OCI-LY1 (cell line): Measurements from ENCODE around the gene EXD3.

ENCODE experiments used
- H2AFZ ChIP-seq: fragments of 200-600 bp; sonication (generic), shearing (Covaris generic); 2 replicates; pipeline ENCODE4 v1.6.0; 2014; ENCODE audit warnings: antibody characterized with exemption, mild to moderate bottlenecking, low read length
- H3F3A ChIP-seq: fragments of 200-600 bp; sonication (generic), shearing (Covaris generic); 2 replicates; pipeline ENCODE4 v1.6.0; 2014; ENCODE audit warnings: mild to moderate bottlenecking, antibody characterized with exemption, low read length, moderate library complexity; ENCODE audit not compliant: insufficient read depth
- H3K27ac ChIP-seq: fragments of 200-600 bp; sonication (generic); 2 replicates; pipeline ENCODE4 v1.5.1; 2014; ENCODE audit warnings: low read length, mixed run types, mild to moderate bottlenecking, low read depth; ENCODE audit not compliant: poor library complexity, severe bottlenecking
- H3K27me3 ChIP-seq: fragments of 200-600 bp; sonication (generic); 2 replicates; pipeline ENCODE4 v1.6.0; 2014; ENCODE audit warnings: antibody characterized with exemption, mild to moderate bottlenecking, low read length, moderate library complexity; ENCODE audit not compliant: insufficient read depth
- H3K36me3 ChIP-seq: fragments of 200-600 bp; sonication (generic); 2 replicates; pipeline ENCODE4 v1.6.1; 2014; ENCODE audit warnings: mild to moderate bottlenecking, antibody characterized with exemption, low read length, moderate library complexity, mixed read lengths; ENCODE audit not compliant: insufficient read depth
- H3K4me1 ChIP-seq: fragments of 200-600 bp; sonication (generic); 2 replicates; pipeline ENCODE4 v1.5.1; 2014; ENCODE audit warnings: mild to moderate bottlenecking, low read length, moderate library complexity; ENCODE audit not compliant: insufficient read depth, severe bottlenecking
- H3K4me2 ChIP-seq: fragments of 200-600 bp; sonication (generic), shearing (Covaris generic); 2 replicates; pipeline ENCODE4 v1.6.1; 2014; ENCODE audit warnings: low read length
- H3K4me3 ChIP-seq: fragments of 200-600 bp; sonication (generic); 2 replicates; pipeline ENCODE4 v1.5.1; 2014; ENCODE audit warnings: low read length, low read depth, mild to moderate bottlenecking, mixed read lengths; ENCODE audit not compliant: poor library complexity, severe bottlenecking
- H3K79me2 ChIP-seq: fragments of 200-600 bp; shearing (Covaris generic); 2 replicates; pipeline ENCODE4 v1.6.1; 2016; ENCODE audit warnings: mixed run types, low read length, mixed read lengths; ENCODE audit not compliant: insufficient read depth
- H3K9ac ChIP-seq: fragments of 200-600 bp; sonication (generic), shearing (Covaris generic); 2 replicates; pipeline ENCODE4 v1.6.1; 2014; ENCODE audit warnings: mild to moderate bottlenecking, low read length, mixed read lengths
- H3K9me2 ChIP-seq: fragments of 200-600 bp; sonication (generic), shearing (Covaris generic); 2 replicates; pipeline ENCODE4 v1.6.1; 2014; ENCODE audit warnings: low read depth, mild to moderate bottlenecking, low read length, mixed read lengths
- H3K9me3 ChIP-seq: fragments of 200-600 bp; shearing (Covaris generic); 2 replicates; pipeline ENCODE4 v1.6.1; 2014; ENCODE audit warnings: low read length, mixed read lengths
- H4K20me1 ChIP-seq: fragments of 200-600 bp; sonication (generic), shearing (Covaris generic); 2 replicates; pipeline ENCODE4 v1.6.0; 2016; ENCODE audit warnings: mild to moderate bottlenecking, low read length; ENCODE audit not compliant: insufficient read depth
- EZH2 ChIP-seq: fragments of 200-600 bp; sonication (generic), shearing (Covaris generic); IDR thresholded peaks from 2 replicates; pipeline ENCODE4 v1.8.0; 2017; ENCODE audit warnings: borderline replicate concordance, mixed run types, mild to moderate bottlenecking, antibody characterized with exemption, low read length, moderate library complexity, mixed read lengths
- TF ChIP-seq, protein P1 (sequence below): fragments of 200-600 bp; sonication (generic), shearing (Covaris generic); IDR thresholded peaks from 2 replicates; pipeline ENCODE4 v1.5.1; 2017; ENCODE audit warnings: mild to moderate bottlenecking, antibody characterized with exemption, low read length, moderate library complexity, mixed read lengths

EXD3 gene

DNA sequence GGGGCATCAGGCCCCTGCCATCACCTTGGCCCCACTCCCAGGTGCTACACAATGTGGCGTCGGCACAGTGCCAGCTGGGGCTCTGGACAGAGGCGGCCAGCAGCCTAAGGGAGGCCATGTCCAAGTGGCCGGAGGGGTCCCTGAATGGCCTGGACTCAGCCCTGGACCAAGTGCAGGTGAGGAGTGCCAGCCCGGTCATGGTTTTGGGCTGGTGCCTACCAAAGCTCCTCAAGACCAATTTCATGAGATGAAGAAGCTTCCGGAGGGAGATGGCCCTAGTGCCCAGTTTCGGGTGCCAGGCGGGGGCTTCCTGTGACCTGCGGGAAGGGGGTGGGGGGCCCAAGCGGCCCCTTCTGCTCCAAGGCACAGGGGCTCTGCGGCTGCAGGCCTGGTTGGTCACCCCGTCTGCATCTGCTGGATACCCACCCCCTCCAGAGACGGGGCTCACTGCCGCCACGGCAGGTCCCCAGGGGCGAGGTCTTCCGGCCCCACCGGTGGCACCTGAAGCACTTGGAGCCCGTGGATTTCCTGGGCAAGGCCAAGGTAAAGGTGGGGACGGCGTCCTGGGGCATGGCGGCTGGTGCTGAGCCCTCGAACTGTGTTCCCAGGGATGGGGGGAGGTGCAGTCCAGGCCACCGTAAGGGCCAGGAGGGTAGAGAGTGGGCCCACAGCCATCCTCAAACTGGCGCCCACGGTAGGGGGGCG is 6.0 kb upstream of the EXD3 start:
- Histone ChIP-seq H3K36me3 (no peaks in the 10 kb centered on the region), H3K4me1 (peaks cover 22% of the 10 kb centered on the region), H3K27ac (no peak overlapping the region), H2AFZ (no peak overlapping the region), H3K4me3 (no peak overlapping the region), H3K9ac (no peak overlapping the region), H3K79me2 (no peaks in the 10 kb centered on the region), H3K27me3 (peaks cover 18% of the 10 kb centered on the region; the same call in 1 of the 2 replicates), H3K9me3 (no peaks in the 10 kb centered on the region), H3K9me2 (no peaks in the 10 kb centered on the region), H4K20me1 (no peaks in the 10 kb centered on the region), H3K4me2 (no peak overlapping the region; the same call in 1 of the 2 replicates), H3F3A (no peaks in the 10 kb centered on the region)
- TF ChIP-seq EZH2 = no peak
- TF ChIP-seq, protein P1, sequence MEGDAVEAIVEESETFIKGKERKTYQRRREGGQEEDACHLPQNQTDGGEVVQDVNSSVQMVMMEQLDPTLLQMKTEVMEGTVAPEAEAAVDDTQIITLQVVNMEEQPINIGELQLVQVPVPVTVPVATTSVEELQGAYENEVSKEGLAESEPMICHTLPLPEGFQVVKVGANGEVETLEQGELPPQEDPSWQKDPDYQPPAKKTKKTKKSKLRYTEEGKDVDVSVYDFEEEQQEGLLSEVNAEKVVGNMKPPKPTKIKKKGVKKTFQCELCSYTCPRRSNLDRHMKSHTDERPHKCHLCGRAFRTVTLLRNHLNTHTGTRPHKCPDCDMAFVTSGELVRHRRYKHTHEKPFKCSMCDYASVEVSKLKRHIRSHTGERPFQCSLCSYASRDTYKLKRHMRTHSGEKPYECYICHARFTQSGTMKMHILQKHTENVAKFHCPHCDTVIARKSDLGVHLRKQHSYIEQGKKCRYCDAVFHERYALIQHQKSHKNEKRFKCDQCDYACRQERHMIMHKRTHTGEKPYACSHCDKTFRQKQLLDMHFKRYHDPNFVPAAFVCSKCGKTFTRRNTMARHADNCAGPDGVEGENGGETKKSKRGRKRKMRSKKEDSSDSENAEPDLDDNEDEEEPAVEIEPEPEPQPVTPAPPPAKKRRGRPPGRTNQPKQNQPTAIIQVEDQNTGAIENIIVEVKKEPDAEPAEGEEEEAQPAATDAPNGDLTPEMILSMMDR = no peak

DNA sequence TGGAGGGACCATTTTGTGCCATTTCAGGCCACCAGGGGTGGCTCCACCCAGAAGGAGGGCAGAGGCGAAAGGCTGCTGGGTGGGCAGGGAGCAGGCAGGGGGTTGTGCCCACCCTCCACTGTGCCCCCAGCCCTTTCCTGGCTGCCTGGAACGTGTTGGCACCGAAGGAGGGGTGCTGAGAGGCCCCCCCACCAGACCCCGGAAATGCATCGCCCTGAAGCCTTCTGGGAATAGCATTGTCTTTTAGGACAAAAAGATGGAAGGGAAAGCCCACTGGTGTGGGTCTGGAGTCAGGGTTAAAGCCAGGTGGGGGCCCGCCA is 5.3 kb upstream of the EXD3 start:
- H3K9me2 ChIP-seq = no peaks in the 10 kb centered on the region
- no peaks in the 10 kb centered on the region for H3K79me2 ChIP-seq
- H3F3A ChIP-seq = no peaks in the 10 kb centered on the region
- no peaks in the 10 kb centered on the region for H3K36me3 ChIP-seq
- H3K27me3 ChIP-seq = peaks cover 18% of the 10 kb centered on the region; the same call in 1 of the 2 replicates
- H3K4me3 ChIP-seq = no peak overlapping the region
- no peak overlapping the region for H3K27ac ChIP-seq
- no peak overlapping the region for H3K9ac ChIP-seq
- no peaks in the 10 kb centered on the region for H4K20me1 ChIP-seq
- H3K9me3 ChIP-seq = no peaks in the 10 kb centered on the region
- no peak overlapping the region for H3K4me2 ChIP-seq
- H3K4me1 ChIP-seq = peaks cover 26% of the 10 kb centered on the region
- H2AFZ ChIP-seq = no peak overlapping the region
- TF ChIP-seq EZH2 = no peak
- TF ChIP-seq, protein P1 = no peak

DNA sequence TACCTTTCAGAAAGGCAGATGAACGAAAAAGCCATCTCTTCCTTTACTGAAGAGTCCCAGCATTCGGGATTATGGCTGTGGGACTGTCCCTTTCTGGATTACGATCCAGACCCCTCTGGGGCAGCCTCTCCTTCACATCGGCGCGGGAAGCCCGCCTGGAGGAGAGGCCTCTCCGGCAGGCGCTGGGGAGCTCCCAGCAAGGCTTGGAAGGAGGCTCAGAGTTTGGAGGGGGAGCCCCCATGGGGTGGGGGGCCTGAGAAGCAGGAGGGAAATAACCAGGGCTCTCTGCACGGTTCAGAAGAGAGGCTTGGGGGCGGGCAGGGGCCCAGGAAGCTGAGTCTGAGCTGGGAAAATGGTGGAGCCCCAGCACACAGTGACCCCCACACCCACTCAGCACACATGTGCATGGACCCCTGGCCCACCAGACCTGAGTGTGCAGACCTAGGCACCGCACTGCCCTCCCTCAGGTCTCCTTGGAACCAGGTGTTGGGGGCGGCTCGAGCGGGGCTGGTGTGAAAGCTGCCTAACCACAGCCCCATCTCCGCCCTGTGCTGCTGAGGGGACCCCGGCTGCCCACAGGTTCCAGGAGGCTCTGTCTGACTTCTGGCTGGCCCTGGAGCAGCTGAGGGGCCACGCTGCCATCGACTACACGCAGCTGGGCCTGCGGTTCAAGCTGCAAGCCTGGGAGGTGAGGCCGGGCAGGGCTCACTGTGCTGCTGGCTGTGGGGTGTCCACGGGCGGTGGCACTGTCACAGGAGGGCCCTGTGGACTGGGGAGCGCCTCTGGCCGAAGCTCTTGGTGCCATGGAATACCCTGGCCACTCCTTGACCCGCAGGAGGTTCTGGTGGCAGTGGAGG is 4.7 kb upstream of the EXD3 start:
- Histone ChIP-seq H3K36me3 (no peaks in the 10 kb centered on the region), H3K9me2 (no peaks in the 10 kb centered on the region), H3F3A (no peaks in the 10 kb centered on the region), H3K4me1 (peaks cover 26% of the 10 kb centered on the region), H4K20me1 (no peaks in the 10 kb centered on the region), H3K27ac (no peak overlapping the region), H3K9ac (no peak overlapping the region), H3K4me3 (no peak overlapping the region), H3K27me3 (peaks cover 18% of the 10 kb centered on the region; the same call in 1 of the 2 replicates), H3K9me3 (no peaks in the 10 kb centered on the region), H3K4me2 (no peak overlapping the region), H3K79me2 (no peaks in the 10 kb centered on the region), H2AFZ (no peak overlapping the region)
- no peak for TF ChIP-seq EZH2
- TF ChIP-seq, protein P1 = no peak
